HepG2 (cell line): ENCODE measurements around the gene SLIT1. TPM values are rescaled to one million over a fixed set of nuclear protein-coding genes. Genes with fewer than 3 reads are reported as not detected.

Experiments
- ARNT ChIP-seq: fragments of 450-650 bp; IDR thresholded peaks from 2 replicates; pipeline ENCODE4 v1.6.1; 2017
- BCL6 ChIP-seq: IDR thresholded peaks from 2 replicates; pipeline ENCODE4 v1.6.1; 2016; ENCODE audit warnings: missing genetic modification reagents, missing compliant biosample characterization
- DMAP1 ChIP-seq: IDR thresholded peaks from 2 replicates; pipeline ENCODE4 v1.6.1; 2016
- HDAC2 ChIP-seq: sonication (generic); formaldehyde crosslinking; IDR thresholded peaks from 2 replicates; pipeline ENCODE4 v1.4.0; 2020; ENCODE audit warnings: missing genetic modification reagents
- HOXA7 ChIP-seq: sonication (generic); formaldehyde crosslinking; IDR thresholded peaks from 2 replicates; pipeline ENCODE4 v1.8.1; 2022; ENCODE audit warnings: mild to moderate bottlenecking, missing genetic modification reagents, moderate library complexity
- MEF2D ChIP-seq: sonication (generic); formaldehyde crosslinking; IDR thresholded peaks from 2 replicates; pipeline ENCODE4 v1.5.1; 2020; ENCODE audit warnings: mild to moderate bottlenecking, missing genetic modification reagents
- MTF2 ChIP-seq: sonication (generic); formaldehyde crosslinking; IDR thresholded peaks from 2 replicates; pipeline ENCODE4 v1.5.0; 2020; ENCODE audit warnings: missing genetic modification reagents, borderline replicate concordance
- NPAS2 ChIP-seq: sonication (generic); formaldehyde crosslinking; IDR thresholded peaks from 2 replicates; pipeline ENCODE4 v1.8.0; 2022; ENCODE audit warnings: mild to moderate bottlenecking, missing genetic modification reagents, borderline replicate concordance
- TARDBP ChIP-seq: sonication (generic); formaldehyde crosslinking; IDR thresholded peaks from 2 replicates; pipeline ENCODE4 v1.8.0; 2022; ENCODE audit warnings: mild to moderate bottlenecking, missing genetic modification reagents
- THAP11 ChIP-seq: IDR thresholded peaks from 2 replicates; pipeline ENCODE4 v1.6.1; 2016; ENCODE audit warnings: missing biosample characterization, missing genetic modification reagents
- ZNF121 ChIP-seq: sonication (generic); formaldehyde crosslinking; IDR thresholded peaks from 2 replicates; pipeline ENCODE4 v1.5.0; 2020; ENCODE audit warnings: mild to moderate bottlenecking, missing genetic modification reagents
- ZNF607 ChIP-seq: sonication (generic); formaldehyde crosslinking; IDR thresholded peaks from 2 replicates; pipeline ENCODE4 v1.5.1; 2020; ENCODE audit warnings: missing genetic modification reagents, mild to moderate bottlenecking, borderline replicate concordance
- polyA plus RNA-seq, 8 experiments: library from polyadenylated mRNA; depleted of rRNA in 3 of 8; stranded (reverse) in 7 of 8; unstranded in 1 of 8; fragments of >200 nt; fragmentation: Illumina TruSeq in 4 of 8; extraction: Trizol in 4 of 8; gene quantifications; 2 replicates each; pipeline versions ENCODE4 v1.2.1 to v1.2.3, GENCODE V29; 2011 to 2016; ENCODE audit warnings: low read depth in 4 of 8, missing spikeins in 1 of 8, mixed read lengths in 1 of 8; ENCODE audit not compliant: insufficient read depth in 1 of 8
- total RNA-seq, 5 experiments: library from RNA; depleted of rRNA; stranded (reverse); fragments of >200 nt; fragmentation: Illumina TruSeq; extraction: Trizol; gene quantifications; 2 replicates each; pipeline ENCODE4 v1.2.3, GENCODE V29; 2016; ENCODE audit warnings: low read depth in 1 of 5
- TF ChIP-seq, protein P1 (sequence below): sonication (generic); formaldehyde crosslinking; IDR thresholded peaks from 2 replicates; pipeline ENCODE4 v1.8.0; 2022; ENCODE audit warnings: missing genetic modification reagents, mild to moderate bottlenecking, inconsistent platforms, borderline replicate concordance
- TF ChIP-seq, protein P2 (sequence below): sonication (generic); formaldehyde crosslinking; IDR thresholded peaks from 2 replicates; pipeline ENCODE4 v1.5.0; 2020; ENCODE audit warnings: missing genetic modification reagents
- TF ChIP-seq, protein P3 (sequence below): sonication (generic); formaldehyde crosslinking; IDR thresholded peaks from 2 replicates; pipeline ENCODE4 v1.4.0; 2020; ENCODE audit warnings: missing genetic modification reagents, borderline replicate concordance
- TF ChIP-seq, protein P4 (sequence below): IDR thresholded peaks from 2 replicates; pipeline ENCODE4 v1.4.0; 2020; ENCODE audit warnings: mild to moderate bottlenecking, missing genetic modification reagents
- TF ChIP-seq, protein P5 (sequence below): sonication (generic); formaldehyde crosslinking; IDR thresholded peaks from 2 replicates; pipeline ENCODE4 v1.4.0; 2020; ENCODE audit warnings: missing genetic modification reagents

Gene SLIT1
- total and polyA plus RNA-seq, 2 of the 13 experiments (the other 11 are each of a cell fraction or from before 2014, with no cell fraction given), result 0.09 to 0.33 TPM

DNA sequence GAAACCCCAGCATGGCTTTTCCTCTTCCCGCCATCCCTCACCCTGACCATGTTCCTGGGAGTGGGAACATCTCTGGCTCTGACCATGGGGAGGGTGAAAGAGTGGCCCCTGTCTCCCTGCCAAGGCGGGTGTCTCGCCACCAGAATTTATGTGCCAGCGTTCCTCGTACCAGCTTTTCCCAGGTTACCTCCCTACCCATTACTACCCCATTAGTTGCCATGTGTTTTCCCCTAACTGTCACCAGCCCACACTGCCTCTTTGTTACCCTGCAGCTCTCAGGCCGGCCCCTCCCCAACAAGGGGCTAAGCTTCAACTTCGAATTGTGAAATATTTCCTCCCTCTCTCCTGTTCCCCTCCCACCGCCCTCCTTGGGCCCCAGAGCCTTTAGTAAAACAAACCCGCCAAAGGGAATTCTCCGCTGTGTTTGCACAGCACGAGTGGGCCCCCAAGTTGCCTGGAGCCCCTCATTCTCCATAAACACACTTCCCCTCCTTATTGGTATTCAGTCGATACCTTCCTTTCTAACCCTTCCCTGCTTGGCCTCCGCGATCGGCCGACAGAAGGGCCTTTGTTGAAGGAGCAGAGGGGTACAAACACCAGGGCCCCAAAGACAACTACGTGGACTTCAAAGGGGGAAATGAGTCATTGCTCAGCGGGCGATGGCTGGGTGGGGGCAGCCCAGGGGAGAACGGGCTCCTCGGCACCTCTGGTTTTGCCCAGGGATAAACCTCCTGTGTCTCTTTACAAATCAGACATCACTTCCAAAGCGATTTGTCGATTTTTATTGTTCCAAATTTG is 45.5 kb downstream of the SLIT1 start (continued):
- TF ChIP-seq, protein P1, sequence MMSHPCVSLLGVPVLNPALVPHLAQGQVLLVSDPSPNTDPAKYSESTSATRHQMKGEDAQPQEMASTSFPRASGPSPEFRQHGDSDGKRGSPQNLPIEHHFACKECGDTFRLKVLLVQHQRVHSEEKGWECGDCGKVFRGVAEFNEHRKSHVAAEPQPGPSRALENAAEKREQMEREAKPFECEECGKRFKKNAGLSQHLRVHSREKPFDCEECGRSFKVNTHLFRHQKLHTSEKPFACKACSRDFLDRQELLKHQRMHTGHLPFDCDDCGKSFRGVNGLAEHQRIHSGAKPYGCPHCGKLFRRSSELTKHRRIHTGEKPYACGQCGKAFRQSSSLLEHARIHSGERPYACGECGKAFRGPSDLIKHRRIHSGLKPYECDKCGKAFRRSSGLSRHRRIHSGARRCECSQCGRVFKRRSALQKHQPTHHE (CRISPR knock-in tag), result peak; percentile 79; the same call in 1 of the 2 replicates
- peak; percentile 38; the same call in 1 of the 2 replicates for TF ChIP-seq DMAP1 (CRISPR knock-in tag)
- no peak for TF ChIP-seq HOXA7
- TF ChIP-seq ZNF121 (CRISPR knock-in tag), result no peak
- TF ChIP-seq, protein P2, sequence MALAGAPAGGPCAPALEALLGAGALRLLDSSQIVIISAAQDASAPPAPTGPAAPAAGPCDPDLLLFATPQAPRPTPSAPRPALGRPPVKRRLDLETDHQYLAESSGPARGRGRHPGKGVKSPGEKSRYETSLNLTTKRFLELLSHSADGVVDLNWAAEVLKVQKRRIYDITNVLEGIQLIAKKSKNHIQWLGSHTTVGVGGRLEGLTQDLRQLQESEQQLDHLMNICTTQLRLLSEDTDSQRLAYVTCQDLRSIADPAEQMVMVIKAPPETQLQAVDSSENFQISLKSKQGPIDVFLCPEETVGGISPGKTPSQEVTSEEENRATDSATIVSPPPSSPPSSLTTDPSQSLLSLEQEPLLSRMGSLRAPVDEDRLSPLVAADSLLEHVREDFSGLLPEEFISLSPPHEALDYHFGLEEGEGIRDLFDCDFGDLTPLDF (CRISPR knock-in tag), result peak; percentile 63; the same call in 1 of the 2 replicates
- TF ChIP-seq NPAS2 (CRISPR knock-in tag), result no peak
- TF ChIP-seq BCL6 (CRISPR knock-in tag), result peak; percentile 84
- TF ChIP-seq, protein P3, sequence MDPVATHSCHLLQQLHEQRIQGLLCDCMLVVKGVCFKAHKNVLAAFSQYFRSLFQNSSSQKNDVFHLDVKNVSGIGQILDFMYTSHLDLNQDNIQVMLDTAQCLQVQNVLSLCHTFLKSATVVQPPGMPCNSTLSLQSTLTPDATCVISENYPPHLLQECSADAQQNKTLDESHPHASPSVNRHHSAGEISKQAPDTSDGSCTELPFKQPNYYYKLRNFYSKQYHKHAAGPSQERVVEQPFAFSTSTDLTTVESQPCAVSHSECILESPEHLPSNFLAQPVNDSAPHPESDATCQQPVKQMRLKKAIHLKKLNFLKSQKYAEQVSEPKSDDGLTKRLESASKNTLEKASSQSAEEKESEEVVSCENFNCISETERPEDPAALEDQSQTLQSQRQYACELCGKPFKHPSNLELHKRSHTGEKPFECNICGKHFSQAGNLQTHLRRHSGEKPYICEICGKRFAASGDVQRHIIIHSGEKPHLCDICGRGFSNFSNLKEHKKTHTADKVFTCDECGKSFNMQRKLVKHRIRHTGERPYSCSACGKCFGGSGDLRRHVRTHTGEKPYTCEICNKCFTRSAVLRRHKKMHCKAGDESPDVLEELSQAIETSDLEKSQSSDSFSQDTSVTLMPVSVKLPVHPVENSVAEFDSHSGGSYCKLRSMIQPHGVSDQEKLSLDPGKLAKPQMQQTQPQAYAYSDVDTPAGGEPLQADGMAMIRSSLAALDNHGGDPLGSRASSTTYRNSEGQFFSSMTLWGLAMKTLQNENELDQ, result no peak
- TF ChIP-seq TARDBP, result peak; percentile 87
- TF ChIP-seq MTF2 (CRISPR knock-in tag), result no peak
- TF ChIP-seq THAP11, result peak; percentile 69
- TF ChIP-seq ARNT, result no peak
- TF ChIP-seq, protein P4, sequence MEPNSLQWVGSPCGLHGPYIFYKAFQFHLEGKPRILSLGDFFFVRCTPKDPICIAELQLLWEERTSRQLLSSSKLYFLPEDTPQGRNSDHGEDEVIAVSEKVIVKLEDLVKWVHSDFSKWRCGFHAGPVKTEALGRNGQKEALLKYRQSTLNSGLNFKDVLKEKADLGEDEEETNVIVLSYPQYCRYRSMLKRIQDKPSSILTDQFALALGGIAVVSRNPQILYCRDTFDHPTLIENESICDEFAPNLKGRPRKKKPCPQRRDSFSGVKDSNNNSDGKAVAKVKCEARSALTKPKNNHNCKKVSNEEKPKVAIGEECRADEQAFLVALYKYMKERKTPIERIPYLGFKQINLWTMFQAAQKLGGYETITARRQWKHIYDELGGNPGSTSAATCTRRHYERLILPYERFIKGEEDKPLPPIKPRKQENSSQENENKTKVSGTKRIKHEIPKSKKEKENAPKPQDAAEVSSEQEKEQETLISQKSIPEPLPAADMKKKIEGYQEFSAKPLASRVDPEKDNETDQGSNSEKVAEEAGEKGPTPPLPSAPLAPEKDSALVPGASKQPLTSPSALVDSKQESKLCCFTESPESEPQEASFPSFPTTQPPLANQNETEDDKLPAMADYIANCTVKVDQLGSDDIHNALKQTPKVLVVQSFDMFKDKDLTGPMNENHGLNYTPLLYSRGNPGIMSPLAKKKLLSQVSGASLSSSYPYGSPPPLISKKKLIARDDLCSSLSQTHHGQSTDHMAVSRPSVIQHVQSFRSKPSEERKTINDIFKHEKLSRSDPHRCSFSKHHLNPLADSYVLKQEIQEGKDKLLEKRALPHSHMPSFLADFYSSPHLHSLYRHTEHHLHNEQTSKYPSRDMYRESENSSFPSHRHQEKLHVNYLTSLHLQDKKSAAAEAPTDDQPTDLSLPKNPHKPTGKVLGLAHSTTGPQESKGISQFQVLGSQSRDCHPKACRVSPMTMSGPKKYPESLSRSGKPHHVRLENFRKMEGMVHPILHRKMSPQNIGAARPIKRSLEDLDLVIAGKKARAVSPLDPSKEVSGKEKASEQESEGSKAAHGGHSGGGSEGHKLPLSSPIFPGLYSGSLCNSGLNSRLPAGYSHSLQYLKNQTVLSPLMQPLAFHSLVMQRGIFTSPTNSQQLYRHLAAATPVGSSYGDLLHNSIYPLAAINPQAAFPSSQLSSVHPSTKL (CRISPR knock-in tag), result peak; percentile 96
- no peak for TF ChIP-seq ZNF607 (CRISPR knock-in tag)
- TF ChIP-seq MEF2D, result peak; percentile 76
- peak; percentile 94 for TF ChIP-seq HDAC2 (CRISPR knock-in tag)
- TF ChIP-seq, protein P5, sequence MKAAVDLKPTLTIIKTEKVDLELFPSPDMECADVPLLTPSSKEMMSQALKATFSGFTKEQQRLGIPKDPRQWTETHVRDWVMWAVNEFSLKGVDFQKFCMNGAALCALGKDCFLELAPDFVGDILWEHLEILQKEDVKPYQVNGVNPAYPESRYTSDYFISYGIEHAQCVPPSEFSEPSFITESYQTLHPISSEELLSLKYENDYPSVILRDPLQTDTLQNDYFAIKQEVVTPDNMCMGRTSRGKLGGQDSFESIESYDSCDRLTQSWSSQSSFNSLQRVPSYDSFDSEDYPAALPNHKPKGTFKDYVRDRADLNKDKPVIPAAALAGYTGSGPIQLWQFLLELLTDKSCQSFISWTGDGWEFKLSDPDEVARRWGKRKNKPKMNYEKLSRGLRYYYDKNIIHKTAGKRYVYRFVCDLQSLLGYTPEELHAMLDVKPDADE (CRISPR knock-in tag), result no peak
